ENCODE data around the gene RTN4R.
"Not testable (repeated sequence)": the region's sequence is repeated elsewhere in the genome, so short reads cannot be mapped to it uniquely, and the experiment has no call there.

RTN4R gene

DNA sequence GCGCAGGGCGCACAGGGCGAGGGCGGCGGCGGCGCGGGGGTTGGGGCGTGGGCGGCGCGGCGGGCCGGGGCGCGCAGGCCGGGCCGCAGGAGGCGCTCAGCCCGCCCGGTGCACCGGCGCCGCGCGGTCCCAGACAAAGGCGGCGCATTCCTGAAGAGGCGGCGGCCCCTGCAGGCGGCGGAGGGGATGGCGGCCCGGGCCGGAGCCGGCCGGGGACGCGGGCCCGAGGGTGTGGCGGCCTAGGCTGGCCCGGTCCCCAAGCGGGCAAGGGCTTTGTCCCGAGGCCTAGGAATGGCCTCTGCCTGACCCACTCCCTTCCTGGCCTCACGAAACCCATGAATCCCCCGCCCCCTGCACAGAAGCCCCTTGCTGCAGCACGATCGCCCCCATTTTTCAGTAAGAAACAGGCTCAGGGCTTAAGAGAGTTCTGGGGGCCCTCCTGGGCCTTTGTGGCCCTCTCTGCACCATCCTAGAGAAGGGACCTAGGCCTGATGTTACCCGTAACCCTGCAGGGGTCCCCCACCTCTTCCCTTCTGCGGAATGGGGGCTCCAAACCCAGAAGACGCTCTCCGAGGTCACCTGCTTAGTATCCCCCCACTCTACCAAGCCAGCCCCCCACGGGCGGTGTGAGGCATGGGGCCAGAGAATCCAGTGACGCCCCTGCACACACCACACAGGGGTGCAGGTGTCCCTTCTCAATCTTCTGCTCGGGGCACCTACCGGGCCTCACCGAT, at the start of gene RTN4R:
RTN4R (minus strand) TSS at position 40 of the 734 bp plus-strand sequence. CDS start 226 bp downstream, outside the sequence.
- DNase-seq (ENCODE audit: low read depth in 2 of 2) = peak; percentile 18 to 37

DNA sequence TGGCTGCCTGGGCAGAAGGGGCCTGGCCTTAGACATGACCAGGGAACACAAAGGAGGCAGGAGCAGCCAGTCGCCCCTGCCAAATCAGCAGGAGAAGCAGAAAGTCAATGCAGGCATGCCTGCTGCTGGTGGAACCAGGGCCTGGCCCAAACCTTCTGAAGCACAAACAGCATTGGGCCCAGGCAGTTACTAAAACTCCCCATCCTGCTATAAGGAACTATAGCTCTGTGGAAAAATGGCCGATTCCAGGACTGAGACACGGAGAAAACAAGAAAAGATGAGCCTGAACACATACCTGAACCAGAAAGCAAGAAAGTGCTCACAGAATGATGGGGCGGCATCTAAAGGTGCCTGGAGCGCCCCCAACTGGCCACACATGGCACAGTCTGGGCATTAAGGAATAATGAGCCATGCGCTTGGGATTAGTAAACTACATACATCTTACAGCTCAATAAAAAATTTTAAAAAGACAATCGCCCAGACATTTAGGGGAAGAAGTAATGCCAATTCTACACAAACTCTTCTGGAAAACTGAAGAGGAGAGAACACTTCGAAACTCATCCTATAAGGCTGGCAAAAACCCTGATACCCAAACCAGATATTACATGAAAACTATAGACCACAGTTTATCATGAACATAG, 49.4 kb upstream of the RTN4R start:
- DNase-seq (ENCODE audit: low read depth in 2 of 2) = not testable (repeated sequence)

DNA sequence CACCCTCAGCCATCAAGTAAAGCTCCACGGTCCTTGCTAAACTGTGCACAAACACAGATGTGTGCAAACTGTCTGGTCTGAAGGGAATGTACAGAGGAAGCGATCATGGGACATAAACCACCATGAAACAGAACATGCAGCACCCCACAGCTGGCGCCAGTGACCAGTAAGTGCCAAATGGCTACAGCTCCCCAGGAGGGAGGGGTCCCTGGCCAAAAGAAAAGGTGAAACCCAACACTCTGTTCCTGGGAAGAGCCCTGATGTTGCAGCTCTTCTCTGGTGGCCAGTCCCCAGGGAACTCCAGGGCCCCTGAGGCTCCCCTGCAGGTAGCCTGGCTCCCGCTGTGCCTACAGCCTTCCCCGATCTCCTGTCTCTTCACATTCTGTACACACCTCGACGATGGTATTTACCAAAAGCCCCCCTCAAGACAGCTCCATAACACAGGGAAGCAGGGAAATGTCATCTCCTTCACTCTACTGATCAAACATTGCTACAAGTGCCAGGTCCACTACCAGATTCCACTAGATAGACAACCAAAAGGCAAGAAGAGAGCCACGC, 48.8 kb upstream of the RTN4R start:
- no peak for DNase-seq (ENCODE audit: low read depth in 2 of 2)

DNA sequence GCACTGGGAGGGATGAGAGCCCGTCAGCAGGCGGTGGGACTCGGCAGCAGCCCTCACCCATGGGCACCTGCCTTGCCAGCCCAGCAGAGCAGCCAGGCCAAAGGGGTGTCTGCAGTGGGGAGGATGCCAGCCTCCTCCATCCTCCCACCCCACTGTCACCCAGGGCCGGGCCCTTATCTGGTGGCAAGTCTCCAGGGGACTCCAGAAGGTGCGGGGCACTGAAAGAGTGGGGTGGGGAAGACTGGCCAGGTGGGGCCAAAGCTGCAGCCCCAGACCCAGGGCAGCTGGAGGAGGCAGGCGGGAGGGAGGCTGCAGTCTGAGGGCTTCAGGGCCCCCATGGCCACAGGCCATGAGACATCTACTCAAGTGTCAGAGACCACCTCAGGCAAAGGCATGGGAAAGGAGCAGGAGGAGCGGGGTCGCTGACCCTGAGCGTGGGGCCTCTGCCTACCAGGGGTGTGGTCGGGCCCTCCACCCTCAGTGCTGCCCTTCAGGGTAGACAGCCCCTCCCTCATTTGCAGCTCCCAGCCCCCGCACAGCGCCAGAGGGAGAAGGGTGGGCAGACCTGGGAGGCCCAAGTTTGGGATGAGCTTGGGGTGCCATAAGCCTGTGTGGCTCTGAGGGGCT, 48.2 kb upstream of the RTN4R start:
- no peak for DNase-seq (ENCODE audit: low read depth in 2 of 2)

DNA sequence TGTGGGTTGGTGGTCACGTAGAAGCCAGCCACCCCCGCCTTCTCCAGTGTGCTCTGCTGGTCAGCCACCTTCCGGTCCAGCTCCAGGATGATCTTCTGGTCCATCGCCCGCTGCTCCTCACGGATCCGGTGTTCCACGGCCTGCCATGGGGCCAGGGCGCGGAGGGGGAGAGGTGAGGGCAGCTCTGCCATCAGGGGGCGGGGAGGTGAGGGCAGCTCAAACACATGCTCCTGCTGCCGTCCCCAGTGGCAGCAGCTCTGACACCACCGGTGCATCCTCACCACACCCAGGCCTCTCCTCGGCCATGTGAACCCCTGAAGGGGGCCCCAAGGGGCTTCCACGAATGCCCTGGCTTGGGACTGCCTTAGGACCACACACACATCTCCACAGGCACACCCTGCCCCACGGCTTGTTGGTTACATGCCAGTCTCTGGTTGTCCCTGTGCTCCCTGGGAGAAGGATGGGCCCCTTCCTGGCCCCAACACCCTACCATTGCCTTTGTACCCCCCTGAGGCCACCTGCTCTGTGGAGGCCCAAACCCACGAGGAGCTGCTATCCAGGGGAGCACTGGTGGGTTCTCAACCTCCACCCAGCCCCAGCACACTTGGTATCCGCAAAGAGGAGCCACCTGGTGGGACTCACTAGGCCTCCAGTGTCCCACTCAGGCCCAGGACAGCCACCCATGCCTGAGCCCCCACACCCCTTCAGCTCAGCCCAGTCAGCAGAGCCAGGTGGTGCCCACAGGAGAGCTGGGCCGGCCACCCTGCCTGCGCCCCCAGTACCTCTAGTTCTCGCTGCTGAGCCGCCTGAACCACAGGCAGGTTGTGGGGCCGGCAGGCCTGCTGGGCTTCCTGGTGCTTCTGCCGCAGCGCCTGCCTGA, 47.5 kb upstream of the RTN4R start:
- no peak for DNase-seq (ENCODE audit: low read depth in 2 of 2)

DNA sequence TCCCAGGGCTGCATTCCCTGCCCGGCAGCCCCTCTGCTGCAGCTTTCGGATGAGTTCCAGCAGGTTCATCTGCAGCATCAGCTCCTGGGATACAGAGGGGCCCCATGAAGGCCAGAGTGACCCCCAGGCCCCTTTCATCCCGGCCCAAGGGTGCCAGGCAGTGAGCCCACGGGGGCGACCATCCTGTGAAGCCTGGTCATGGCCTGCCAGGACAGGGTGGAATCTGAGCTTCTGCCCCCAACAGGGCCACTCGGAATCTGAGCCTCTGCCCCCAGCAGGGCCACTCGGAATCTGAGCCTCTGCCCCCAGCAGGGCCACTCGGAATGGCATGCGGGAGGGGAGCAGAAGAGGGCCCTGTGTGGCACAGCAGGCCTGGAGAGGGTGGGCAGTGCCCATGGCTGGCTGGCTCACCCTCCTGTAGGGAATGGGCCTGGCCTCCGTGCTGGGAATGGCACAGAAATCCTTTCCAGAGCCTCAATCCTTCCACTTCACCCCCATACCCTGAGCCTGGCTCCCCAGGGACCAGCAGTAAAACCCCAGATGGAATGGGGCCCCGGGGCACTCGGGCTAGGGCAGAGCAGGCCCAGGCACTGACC, 46.7 kb upstream of the RTN4R start:
- DNase-seq (ENCODE audit: low read depth in 2 of 2) = not testable (repeated sequence)

DNA sequence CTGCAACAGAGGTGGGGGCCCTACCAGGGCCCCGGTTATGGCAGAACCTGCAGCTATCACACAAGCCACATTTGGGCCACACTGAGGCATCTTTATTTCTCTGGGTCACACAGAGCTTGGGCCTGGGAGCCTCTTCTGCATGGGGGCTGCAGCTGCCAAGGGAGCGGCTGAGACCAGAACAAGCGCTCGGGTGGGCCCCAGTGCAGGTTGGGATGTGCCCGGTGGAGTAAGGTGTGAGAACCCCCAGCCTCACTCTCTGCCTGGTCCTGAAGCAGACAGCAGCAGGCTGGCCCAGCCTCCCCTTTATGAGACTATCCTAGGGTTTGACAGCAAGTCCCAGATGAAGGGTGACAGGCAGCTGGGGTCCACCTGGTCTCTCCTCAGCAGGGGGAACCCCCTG, 46.1 kb upstream of the RTN4R start:
- not testable (repeated sequence) for DNase-seq (ENCODE audit: low read depth in 2 of 2)

DNA sequence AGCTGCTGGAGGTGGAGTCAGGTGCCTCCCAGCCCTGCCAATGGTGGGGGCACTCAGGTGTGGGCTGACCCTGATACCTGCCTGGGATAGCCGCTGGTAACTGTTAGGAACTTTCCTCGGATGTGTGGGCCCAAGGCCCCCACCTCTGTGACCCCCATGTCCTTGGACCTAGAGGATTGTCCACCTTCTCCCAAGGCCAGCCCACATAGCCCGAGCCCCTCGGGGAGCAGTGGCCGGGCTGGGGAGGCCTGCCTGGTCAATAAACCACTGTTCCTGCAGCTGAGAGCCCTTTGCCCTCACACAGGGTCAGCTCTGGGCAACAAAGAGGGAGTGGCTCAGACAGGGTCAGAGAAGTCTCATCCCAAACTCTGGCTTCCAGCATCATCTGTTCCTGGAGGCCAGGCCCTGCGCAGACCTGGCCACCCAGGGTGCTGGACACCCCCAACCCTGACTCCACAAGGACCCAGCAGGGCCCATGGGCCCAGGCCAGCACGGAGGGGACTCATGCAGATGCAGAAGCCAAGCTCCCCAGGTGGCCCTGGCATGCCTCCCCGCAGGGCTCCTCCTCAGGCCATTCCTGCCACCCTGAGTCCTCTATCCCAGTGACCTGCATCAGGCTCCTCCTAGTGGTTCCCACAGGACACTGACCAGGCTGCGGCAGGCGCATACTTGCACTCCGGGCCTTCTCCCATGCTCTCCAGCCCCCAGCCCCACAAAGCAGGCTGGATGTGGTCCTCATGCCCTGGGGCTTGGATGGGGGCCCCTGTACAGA, 45.4 kb upstream of the RTN4R start:
- DNase-seq (ENCODE audit: low read depth in 2 of 2) = not testable (repeated sequence)

DNA sequence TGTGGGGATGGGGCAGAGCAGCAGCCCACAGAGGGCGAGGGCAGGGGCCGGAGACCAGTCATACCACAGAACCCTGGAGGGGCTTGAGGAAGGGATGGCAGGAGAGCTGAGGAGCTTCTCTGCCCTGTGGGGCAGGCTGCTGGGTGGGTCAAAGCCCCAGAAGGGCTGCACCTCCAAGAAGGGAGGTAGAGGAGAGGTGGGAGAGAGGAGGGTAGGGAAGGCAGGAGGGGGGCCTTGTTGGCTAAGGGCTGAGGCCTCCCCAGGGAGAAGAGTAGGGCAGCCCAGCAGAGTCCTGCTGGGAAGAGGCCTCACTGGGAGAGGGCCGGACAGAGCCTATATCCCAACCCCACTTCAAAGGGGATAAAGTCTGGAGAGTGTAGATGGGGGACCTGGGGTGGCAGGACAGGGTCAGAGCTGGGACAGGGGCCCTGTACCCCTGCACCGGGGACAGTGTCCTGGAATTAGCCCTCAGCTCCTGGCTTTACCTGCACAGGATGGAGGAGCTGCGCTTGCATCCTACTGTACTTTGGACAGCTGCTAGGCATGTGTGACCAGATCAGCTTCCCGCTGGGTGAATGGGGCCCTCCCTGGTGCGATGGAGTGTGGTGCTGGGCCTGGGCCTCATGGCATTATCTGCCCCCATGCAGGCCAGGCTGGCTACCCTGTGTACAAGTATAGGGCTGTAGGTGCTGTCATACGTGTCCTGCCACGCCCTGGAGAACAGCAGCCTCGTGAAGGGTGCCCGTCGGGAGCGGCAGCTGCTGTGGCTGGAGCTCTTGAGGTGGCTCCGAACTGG, 44.5 kb upstream of the RTN4R start:
- no peak for DNase-seq (ENCODE audit: low read depth in 2 of 2)

DNA sequence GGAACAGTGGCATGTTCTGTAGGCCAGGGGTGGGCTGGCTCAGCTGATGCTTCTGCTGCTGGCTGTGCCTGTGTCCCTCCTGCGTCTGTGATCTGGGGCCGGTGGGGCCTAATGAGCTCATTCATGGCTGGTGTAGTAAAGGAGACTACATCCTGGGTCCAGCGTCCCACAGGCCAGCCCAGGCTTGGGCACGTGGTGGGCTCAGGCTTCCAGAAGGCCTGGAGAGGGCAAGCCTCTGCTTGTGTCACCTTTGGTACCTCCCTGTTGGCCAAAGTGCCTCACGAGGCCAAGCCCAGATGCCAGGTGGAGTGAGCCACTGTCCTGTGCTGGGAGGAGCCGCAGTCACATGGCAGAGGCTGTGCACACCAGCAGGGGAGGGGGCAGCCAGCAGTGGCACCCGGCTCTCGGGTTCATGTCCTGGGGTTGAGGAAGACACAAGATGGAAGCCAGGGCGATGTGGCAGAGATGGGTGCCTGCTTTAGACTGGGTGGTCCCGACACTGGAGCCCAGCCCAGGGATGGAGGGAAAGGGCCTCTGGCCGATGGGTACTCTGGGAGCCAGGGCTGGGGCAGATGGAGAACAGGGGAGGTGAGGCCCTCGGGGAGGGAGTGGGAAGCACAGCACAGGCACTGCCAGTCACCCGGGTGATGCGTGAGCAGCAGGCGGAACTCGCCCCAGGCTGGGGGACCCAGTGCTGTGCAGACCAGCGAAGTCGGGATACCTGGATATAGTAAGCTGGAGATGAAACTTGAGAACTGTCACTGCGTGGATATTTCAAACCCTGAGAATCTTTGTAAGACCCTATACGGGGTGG, 43.3 kb upstream of the RTN4R start:
- DNase-seq (ENCODE audit: low read depth in 2 of 2) = not testable (repeated sequence)

DNA sequence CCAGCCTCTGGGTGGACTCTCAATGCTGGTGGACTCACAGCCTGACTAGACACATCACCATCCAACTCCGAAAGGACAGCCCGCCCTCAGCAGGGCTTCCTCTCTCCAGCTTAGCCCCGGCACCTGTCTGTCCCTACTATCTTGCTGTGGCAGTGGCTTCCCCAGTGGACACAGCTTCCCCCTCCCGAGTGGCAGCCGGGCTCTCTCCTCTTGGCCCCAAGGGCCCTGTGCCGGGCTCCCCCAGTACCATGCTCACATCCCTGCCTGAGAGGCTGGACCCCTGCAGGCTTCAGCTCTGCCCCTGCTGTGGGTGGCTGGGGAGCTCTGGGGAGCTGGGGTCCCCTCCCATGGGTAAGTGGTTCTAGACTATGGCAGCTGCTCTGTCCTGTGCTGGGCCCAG, 42.7 kb upstream of the RTN4R start:
- not testable (repeated sequence) for DNase-seq (ENCODE audit: low read depth in 2 of 2)

DNA sequence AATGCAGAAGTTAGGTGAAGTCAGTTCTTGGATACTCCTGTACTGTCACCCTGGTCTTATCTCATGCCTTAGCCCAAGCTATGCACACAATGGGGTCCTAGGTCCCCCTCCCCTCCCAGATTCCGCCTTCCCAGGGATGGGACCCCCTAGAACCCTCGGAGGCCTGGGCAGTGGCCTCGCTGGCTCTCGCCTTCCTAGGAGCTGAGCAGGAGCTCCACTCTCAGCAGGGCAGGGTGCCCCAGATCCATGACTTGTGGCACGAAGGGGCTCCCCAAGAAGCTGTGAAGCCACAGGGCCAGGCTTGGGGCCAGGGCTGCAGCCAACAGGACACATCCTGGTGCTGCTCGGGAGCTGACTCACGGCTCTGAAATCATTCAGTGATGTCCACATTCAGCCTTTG, 42.1 kb upstream of the RTN4R start:
- not testable (repeated sequence) for DNase-seq (ENCODE audit: low read depth in 2 of 2)

DNA sequence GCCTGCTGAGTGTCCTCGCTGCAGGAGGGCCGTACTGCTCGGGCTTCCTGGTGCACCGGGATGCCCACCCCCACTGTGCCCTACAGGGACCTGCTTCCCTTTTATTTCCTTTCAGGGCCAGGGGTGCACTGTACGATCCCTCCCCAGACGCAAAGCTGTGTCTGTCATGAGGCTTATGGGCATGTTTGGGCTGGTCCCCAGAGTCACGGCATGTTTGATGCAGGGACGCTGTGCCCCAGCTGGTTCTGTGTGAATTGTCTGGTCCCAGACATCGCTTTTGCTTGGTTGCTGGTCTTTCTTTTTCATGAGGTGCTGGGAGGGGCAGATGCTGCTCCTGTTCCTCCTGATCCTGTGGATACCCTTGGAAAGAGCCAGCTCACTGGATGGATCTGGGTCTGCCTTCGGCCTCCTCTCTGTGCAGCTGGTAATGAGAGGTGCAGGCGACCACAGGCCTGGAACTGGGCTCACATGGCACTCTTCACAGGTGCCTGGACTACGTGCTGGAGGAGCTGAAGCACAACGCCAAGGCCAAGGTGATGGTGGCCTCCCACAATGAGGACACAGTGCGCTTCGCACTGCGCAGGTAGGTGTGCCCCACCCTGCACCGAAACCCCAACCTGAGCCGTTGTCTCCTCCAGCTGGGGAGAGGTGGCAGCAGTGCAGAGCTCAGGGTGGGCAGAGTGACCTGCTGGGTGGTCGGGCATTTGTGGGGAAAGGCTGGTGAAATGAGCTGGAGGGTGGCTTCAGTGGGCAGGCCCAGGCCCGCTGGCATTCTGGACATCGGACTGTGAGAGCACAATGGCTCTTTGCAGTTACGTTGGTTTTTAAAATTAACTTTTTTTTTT, 40.9 kb upstream of the RTN4R start:
- not testable (repeated sequence) for DNase-seq (ENCODE audit: low read depth in 2 of 2)

DNA sequence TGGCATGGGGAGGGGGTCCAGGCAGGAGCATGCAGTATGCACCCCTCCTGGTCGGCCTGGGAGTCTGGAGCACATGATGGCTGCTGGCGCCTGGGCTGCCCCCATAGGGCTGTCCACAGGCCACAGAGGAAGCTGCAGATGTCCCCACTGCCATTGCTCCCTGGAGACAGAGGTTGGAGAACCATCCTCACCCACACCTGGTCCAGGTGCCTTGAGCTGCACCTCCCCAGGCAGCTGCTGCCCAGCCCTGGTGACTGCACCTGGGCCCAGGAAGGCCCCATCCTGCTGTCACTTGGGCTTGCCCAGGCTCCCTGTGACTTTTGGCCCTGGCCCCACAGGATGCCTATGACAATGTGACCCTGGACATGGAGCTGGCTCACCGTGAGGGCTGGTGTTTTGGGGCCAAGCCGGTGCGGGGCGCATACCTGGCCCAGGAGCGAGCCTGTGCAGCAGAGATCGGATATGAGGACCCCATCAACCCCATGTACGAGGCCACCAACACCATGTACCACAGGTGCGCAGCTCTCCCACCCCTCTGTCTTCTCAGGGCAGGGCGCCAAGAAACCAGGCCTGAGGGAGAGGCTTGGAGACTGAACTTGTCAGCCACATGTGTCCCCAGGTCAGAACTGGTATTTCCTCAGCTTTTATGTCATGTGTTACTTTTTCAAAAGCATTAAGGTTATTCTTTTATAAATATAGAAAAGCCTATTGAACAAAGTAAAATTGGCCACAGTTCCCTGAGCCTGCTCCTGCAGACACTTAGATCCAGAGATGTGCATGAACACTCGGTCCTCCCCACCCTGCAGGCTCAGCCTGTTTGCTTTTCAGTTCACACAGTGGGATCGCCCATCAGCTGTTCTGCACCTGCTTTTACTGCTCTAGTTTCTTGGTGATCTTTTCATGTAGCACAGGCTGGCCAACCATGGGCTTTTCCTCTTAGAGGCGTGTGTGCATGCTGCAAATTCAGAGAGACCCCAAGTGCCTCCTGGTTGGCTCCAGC, 39.6 kb upstream of the RTN4R start:
- DNase-seq (ENCODE audit: low read depth in 2 of 2) = not testable (repeated sequence)

DNA sequence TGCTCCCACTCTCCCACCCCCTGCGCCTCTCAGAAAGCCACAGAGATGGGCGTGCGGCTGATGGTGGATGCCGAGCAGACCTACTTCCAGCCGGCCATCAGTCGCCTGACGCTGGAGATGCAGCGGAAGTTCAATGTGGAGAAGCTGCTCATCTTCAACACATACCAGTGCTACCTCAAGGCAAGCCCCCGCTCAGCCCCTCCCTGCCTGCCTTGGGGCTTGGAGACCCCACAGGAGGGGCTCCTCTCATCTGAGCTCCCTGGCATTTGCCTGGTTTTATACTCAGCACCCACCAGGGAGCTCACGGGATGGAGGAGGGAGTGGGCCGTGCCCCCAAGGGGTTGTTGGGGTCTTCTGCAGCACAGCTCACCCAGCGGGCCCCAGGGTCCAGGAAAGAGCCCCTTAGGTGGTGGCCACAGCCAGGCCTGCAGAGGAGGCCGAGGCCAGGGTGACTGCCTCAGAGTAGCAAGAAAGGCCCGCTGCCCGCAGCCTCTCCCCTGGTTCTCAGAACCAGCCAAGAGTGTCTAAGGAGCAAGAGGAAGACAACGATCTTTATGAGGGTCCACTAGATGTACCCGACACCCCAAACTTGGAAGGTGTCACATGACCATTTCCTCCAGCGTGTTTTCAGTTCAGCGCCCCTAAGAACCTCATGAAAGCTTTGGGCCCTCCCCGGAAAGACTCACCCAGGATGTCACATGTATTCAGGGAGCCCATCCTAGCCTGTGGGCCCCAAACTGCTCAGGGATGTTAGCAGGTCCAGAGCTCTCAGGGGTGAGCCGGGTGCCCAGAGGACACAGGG, 38.7 kb upstream of the RTN4R start:
- not testable (repeated sequence) for DNase-seq (ENCODE audit: low read depth in 2 of 2)
